ENCODE measurements around the gene FRG2.
"Not testable (repeated sequence)": the region's sequence is repeated elsewhere in the genome, so short reads cannot be mapped to it uniquely, and the experiment has no call there.

The FRG2 gene

DNA sequence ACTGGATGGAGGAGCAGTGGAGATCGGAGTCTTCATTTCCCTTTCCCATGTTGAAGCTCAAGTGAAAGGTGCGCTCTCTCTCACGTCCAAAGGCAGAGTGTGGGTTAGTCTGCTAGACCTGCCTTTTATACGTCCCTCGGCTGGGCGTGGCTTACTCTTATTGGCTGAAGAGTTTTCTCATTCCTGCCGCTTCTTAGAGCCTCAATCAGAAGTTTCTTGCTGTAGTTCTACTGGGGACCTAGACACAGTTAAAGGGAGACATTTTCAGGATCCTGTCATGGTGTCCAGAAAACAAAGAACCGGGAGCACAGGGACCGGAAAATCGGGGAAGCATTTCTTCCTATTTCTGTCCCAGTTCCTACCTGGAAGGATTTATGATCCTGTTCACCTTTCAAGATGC lies at the start of gene FRG2:
Gene FRG2, minus strand, starts transcription at position 101 of the 400 bp plus-strand sequence. Its CDS starts 52 bp downstream, at position 49.
- not testable (repeated sequence) for DNase-seq (ENCODE audit: low spot score)

DNA sequence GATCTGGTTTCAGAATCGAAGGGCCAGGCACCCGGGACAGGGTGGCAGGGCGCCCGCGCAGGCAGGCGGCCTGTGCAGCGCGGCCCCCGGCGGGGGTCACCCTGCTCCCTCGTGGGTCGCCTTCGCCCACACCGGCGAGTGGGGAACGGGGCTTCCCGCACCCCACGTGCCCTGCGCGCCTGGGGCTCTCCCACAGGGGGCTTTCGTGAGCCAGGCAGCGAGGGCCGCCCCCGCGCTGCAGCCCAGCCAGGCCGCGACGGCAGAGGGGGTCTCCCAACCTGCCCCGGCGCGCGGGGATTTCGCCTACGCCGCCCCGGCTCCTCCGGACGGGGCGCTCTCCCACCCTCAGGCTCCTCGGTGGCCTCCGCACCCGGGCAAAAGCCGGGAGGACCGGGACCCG lies 41.3 kb upstream of the FRG2 start:
- not testable (repeated sequence) for DNase-seq (ENCODE audit: low spot score)

DNA sequence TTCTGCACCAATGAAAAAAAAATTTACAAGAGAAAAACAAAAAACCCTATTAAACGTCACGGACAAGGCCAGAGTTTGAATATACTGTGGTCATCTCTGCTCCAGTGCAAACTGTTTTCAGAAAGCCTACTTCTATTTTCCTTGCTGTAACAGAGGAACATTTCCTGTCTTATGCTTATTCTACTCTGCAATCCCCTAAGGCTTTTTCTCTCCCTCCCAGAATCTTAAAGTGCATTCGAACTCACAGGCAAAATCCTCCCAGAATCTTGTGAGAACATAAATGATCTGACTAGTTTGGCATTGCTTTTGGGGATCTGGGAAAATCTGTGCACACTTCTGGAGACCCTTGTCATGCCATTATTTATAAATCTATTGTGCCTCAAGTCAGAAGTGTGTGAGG lies 37.7 kb upstream of the FRG2 start:
- DNase-seq (ENCODE audit: low spot score), result not testable (repeated sequence)

DNA sequence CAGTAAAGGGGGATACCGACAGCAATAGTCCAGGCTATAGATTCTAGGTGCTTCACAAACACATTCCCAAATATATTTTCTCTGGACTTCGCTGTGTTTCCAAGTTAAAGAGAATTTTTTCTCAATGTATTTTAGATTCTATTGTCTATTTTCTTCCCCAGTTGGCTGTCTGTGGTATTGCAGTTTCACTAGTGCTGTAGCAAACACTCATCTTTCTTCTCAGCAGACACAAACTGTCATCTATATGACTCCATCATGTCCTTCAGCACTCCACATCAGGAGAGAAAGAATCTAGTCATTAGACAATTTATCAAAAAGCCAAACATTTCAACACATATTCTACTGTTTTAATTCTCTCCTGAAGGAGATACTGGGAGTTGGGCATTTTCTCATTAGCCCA lies 37.3 kb upstream of the FRG2 start, which contains the start of gene DBET:
Gene DBET, plus strand, starts transcription at position 161 of the 400 bp plus-strand sequence.
- not testable (repeated sequence) for DNase-seq (ENCODE audit: low spot score)

DNA sequence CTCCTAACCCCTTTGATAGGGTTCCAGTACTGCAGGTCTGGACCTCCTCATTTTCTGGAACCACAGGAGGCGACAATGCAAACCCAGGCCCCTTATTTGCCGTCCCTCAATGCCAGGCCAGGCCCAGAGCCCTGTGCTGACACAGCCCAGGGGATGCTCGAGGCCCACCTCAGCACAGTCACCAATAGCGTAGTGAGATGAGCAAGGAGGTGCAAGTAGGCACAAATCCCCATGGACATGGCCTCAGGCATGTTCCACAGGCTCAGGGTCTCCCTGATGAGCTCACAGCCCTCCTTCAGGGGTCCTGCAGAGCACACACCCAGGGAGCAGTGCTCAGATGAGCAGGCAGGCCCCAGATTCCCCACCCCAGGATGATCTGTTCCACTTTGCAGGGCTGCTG lies 31.9 kb upstream of the FRG2 start:
- DNase-seq (ENCODE audit: low spot score), result not testable (repeated sequence)

DNA sequence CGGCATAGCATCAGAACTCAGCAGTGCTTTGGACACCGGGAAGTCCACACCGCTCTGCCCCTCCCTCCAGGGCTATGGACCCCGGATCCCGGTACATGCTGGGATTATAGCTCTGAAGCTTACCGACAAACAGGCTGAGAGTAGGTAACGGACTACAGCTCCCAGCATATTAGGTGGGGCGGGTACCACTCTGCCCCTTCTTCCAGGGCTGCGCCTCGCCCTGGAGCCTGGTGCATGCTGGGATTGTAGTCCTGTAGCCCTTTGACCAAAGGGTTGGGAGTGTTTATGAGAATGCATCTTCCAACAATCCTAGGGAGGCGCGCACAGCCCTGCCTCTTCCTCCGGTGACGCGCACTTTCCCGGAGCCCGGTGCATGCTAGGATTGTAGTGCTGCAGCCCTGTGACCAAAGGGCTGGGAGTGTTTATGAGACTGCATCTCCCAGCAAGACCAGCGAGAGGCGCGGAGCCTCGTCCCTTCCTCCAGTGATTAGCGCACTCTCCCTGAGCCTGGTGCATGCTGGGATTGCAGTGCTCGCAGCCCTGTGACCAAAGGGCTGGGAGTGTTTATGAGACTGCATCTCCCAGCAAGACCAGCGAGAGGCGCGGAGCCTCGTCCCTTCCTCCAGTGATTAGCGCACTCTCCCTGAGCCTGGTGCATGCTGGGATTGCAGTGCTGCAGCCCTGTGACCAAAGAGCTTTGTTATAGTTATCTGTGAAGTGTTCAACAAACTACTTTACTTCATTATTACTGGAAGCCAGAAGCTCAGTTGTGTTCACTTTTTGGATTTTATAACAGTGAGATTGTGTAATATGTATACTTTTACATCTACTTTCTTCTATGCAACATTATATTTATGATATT lies 22.6 kb upstream of the FRG2 start:
- DNase-seq (ENCODE audit: low spot score), result not testable (repeated sequence)

DNA sequence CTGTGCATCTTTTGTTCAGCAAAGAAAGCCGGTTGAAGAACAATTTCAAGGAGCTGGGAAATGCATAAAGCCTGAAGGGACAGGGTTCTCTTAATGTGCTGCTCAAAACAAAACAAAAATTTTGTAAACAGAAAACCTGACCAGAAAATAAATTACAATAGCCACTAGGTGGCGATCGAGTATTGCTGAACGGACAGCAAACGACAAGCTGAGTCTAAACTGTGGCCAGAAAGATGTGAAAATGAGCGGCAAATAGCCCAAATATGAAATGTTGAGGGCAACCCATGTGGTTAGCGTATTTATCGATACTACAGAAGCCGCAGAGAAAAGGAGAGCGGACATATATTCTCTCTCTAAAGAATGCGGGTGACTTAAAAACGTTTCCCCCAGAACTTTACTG lies 20.6 kb upstream of the FRG2 start:
- DNase-seq (ENCODE audit: low spot score), result not testable (repeated sequence)

DNA sequence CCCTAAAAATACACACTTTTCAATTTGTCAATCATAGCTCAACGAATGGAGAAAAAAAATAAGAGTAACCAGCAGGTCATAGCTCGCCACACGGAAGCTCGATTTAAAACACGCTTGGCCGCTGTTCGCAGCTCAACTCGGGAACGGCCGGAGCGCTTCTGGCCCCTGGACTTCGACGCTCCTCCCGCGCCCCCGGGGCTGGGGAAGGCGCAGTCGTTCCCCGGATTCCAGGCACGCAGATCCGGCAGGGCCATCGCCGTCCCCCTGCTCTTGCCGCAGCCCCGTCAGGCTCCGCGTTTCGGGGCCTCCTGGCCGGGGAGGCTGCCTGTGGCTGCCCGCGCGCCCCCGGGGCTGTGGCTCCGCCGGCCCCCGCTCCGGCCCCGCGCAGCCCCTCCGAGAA lies 13.8 kb upstream of the FRG2 start:
- not testable (repeated sequence) for DNase-seq (ENCODE audit: low spot score)

DNA sequence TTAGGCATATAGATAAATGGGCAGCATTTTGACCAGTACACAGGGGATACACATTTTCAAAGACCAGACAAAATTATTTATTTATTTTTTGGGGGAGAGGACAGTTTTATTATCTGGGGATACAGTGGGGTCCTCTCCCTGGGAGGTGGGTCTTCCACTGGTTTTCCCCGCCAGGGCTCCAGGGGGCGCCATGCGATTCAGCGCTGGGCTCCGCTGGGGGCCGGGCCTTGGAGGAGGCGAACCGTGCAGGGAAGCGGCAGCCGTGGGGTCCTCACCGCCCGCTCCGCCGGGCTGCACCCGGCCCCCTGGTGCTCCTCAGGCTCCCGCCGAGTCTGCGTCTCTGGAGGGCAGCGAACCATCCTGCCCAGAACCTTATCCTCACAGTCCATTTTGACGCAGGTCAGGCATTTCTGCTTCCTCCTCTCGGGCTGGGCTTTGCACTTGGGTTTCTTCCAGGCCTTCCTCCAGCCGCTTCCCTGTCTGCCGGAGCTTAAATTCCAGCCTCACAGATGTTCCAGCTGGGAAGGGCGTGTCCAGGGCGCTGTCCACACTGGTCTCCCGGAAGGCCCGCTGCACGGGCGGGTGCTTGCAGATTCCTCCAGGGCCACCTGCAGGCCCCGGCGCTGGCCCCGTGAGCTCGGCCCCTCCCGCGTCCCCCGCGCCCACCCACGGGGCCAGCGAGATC lies 10.8 kb upstream of the FRG2 start:
- not testable (repeated sequence) for DNase-seq (ENCODE audit: low spot score)

DNA sequence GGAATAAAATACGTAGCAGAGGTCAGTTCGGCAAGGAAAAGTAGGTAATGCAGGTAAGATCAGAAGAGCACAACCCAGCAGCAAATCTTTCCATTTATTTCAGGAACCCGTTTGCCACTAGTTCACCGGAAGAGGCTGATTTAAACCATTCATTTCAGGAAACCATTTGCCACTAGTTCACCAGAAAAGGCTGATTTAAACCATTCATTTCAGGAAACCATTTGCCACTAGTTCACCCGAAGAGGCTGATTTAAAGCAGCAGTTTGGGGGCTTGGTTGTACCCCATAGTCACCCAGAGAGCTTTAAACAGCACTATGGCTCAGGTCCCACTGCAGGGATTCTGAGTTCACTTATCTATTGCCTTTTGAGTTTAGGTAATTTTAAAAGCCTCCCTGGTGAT lies 4.2 kb upstream of the FRG2 start:
- not testable (repeated sequence) for DNase-seq (ENCODE audit: low spot score)

DNA sequence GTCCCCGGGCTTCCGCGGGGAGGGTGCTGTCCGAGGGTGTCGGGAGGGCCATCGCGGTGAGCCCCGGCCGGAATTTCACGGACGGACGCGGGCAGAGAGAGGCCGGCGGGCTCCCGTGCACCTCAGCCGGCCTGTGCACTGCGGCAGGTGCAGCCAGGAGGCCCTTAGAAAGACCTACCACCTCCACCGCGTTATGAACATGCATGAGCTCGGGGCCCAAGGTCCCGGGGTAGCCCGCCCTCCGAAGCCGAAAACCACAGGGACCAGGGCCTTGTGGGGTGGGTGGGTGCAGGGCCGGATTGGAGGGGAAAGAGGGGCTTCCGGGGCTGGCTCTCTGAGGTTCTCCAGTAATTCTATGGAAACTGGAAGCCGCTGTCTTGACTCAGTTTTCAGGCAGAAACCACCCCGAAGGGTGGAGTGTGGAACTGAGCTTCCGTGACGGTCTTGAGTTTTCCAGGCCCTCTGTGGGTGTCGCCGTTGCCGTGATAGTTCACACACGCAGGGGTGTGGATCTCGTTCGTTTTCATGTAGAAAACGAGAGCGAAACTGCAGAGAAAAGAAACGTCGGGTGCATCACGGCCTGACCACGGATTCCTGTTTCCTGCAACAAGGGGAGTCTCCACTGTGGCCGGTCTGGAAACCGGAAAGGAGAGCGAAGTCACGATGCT lies 4.3 kb downstream of the FRG2 start:
- DNase-seq (ENCODE audit: low spot score), result not testable (repeated sequence)

DNA sequence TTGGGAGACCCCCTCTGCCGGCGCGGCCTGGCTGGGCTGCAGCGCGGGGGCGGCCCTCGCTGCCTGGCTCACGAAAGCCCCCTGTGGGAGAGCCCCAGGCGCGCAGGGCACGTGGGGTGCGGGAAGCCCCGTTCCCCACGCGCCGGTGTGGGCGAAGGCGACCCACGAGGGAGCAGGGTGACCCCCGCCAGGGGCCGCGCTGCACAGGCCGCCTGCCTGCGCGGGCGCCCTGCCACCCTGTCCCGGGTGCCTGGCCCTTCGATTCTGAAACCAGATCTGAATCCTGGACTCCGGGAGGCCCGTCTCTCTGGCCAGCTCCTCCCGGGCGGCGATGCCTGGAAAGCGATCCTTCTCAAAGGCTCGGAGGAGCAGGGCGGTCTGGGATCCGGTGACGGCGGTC lies 5.1 kb downstream of the FRG2 start:
- DNase-seq (ENCODE audit: low spot score), result not testable (repeated sequence)

DNA sequence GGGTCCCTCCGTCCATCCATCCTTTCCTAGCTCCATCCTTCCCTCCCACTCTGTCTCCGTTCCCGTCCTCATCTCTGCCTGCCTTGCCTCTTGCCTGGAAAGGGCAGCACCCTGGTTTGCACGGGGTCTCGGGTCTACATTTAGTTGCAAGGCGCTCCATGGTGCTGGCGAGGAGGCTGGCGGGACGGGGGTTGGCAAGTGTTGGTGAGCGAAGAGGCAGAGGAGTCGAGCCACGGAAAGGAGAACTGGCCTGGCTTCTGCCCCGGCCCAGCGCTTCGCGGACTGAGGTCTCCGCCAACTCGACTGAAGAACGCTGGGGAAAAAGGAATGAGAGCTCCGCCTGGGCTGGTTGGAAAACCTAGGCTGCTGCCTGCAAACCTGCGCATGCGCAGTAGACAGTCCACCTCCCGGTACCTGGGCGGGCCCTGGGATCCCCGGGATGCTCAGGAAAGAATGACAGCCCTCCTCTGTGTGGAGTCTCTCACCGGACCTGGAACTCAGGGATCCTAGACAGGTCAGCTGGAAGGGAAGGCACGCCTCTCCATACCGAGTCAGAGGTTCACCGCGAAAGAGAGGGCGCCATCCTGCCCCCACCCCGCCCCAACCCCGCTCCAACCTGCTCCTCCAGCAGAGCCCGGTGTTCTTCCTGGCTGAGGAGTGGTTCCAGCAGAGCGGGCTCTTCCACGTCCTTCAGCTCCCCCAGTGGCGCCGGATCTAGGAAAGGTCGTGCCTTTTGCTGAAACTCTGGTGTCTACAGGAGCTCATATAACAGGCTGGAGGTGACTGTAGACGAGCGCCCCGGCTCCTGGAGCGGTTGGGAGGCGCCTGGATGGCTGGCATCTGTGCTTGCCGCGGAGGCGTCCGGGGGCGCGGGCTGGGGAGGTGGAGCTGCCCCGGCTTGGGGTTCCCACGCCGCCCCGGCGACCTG lies 6.0 kb downstream of the FRG2 start:
- DNase-seq (ENCODE audit: low spot score), result no peak

DNA sequence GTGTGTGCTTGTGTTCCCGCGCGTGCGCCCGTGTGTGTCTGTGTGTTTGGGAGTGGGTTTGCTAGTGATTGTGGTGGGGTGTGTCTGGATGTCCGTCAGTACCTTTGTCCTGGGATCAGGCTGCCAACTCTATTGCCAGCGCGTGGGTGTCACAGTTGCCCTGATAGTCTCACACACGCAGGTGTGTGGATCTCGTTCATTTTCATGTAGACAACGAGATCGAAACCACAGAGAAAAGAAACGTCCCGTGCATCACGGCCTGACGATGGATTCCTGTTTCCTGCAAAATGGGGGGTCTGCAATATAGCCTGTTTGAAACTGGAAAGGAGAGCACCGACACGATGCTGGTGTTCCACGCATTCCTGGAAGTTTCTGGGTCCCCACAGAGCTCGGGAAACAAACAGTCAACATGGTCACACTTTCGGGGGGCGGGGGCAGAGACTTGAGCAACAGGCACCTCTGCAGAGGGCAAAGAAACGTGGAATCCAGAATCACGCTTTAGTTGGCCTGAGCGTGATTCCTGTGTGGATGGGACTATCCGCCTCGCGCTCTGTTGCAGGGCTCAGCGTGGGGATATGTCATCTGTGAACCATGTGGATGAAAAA lies 7.1 kb downstream of the FRG2 start:
- DNase-seq (ENCODE audit: low spot score), result not testable (repeated sequence)

DNA sequence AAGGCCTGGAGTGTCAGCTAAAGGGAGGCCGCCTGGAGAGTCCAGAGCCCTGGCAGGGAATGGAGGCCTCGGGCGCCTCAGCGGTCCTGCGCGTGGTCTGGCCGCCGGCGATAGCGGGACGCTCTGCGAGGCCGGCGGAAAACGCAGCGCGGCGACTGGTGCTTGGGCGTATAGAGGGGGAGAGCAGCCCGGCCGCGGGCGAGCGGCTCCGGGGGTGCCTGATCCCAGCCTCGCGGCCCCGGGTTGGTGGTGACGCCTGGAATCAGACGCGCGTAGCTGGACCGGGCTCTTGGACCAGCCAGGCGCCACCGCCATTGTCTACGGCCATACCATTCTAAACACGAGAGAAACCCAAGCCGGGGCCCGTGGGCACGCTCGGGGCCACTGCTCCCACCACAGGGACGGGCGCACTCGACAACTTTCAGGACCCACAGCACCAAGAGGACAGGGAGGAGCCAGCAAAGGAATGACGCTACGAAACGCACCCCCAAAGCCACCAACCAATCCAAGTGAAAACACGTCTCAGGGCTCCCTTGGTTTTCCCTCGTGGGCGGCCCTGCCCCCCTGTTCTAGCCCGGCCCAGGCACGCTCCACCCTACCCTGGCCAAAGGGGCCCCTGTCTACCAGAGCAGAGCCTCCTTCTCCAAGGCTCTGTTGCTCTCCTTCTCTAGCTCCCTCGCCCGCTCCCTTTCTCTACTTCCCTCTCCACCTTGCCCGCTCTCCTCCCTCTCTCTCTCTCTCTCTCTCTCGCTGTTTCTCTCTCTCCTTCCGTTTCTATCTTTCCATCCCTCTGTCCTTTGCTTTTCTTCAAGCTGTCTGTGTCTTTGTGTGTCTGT lies 7.8 kb downstream of the FRG2 start:
- DNase-seq (ENCODE audit: low spot score), result no peak

DNA sequence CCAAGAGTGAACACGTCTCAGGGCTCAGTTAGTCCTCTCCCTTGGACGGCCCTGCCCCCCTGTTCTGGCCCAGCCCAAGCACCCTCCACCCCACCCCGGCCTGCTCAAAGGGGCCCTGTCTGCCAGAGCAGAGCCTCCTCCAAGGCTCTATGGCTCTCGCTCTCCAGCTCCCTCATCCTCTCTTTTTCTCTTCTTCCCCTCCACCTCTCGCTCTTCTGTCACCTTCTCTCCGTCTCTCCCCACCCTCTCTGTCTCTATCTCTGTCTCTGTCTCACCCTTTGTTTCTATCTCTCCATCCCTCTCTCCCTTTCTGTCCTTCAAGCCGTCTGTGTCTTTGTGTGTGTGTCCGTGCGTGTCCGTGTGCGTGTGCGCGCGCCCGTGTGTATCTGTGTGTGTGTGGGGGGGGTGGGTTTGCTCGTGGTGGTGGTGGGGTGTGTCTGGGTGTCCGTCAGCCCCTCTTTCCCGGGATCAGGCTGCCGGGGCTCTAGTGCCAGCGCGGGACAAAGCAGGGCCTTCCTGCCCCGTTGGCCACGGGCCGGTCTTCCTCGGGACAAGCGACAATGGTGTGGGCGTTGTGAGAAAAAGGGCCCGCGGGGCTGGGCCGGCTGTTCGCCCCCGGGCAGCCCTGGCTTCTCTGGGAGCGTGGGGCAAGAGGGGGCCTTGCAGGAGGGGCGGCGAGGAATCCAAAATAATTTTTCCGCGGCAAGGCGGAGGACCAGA lies 8.7 kb downstream of the FRG2 start:
- no peak for DNase-seq (ENCODE audit: low spot score)

DNA sequence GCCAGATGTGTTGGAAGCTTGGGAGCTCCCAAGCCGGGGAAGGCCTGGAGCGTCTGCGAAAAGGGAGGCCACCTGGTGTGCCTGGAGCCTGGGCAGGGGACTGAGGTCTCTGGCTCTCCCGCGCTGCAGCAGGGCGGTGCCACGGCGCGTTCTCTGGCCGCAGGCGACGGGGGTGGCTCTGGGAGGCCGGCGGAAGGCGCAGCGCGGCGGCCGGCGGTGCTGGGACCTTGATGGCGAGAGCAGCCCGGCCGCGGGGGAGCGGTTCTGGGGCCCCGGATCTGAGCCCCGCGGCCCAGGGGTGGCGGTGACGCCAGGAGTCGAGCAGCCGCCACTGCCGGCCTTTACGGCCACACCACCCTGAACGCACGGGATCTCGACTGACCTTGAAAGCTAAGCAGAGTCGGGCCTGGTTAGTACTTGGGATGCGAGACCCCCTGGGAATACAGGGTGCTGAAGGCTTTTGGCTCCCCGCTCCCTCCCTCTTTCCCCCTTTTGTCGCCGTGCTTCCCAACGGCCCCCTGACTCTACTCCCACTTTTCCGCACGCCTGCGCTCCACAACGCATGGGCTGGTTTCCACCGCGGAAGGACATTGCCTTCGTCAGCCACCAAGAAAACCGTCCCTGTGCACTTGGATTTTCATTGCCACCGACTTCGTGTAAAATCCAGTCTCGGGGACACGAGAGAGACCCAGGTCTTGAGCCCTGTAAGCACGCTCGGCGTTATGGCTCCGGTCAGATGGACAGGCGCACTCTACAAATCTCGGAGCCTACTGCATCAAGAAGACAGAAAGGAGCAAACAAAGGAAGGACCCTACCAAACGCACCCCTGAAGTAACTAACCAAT lies 9.5 kb downstream of the FRG2 start:
- no peak for DNase-seq (ENCODE audit: low spot score)

Data from putamen (tissue), 1 donor.